HepG2 (cell line): ENCODE measurements around the gene MARCHF4. TPM values are rescaled to one million over a fixed set of nuclear protein-coding genes. Genes with fewer than 3 reads are reported as not detected.

Experiments used
- EHMT2 ChIP-seq: fragments of 200-600 bp; sonication (generic); IDR thresholded peaks from 2 replicates; pipeline ENCODE4 v1.7.0; 2017; ENCODE audit warnings: antibody characterized with exemption, low read depth, low read length, borderline replicate concordance
- KLF9 ChIP-seq: IDR thresholded peaks from 2 replicates; pipeline ENCODE4 v1.6.1; 2016; ENCODE audit warnings: low read depth
- MAFF ChIP-seq: IDR thresholded peaks from 2 replicates; pipeline ENCODE4 v1.6.1; 2011; ENCODE audit warnings: low read depth, low read length, improper control_type of control experiment
- MYNN ChIP-seq: sonication (generic); formaldehyde crosslinking; IDR thresholded peaks from 2 replicates; pipeline ENCODE4 v1.4.0; 2020; ENCODE audit warnings: mild to moderate bottlenecking, low read depth, missing genetic modification reagents
- ZNF652 ChIP-seq: IDR thresholded peaks from 2 replicates; pipeline ENCODE4 v1.6.1; 2016; ENCODE audit warnings: low read depth, borderline replicate concordance
- ZNF788 ChIP-seq: sonication (generic); formaldehyde crosslinking; IDR thresholded peaks from 2 replicates; pipeline ENCODE4 v1.5.0; 2020; ENCODE audit warnings: mild to moderate bottlenecking, missing genetic modification reagents, borderline replicate concordance
- polyA plus RNA-seq, 8 experiments: library from polyadenylated mRNA; depleted of rRNA in 3 of 8; stranded (reverse) in 7 of 8; unstranded in 1 of 8; fragments of >200 nt; fragmentation: Illumina TruSeq in 4 of 8; extraction: Trizol in 4 of 8; gene quantifications; 2 replicates each; pipeline versions ENCODE4 v1.2.1 to v1.2.3, GENCODE V29; 2011 to 2016; ENCODE audit warnings: low read depth in 4 of 8, missing spikeins in 1 of 8, mixed read lengths in 1 of 8; ENCODE audit not compliant: insufficient read depth in 1 of 8
- total RNA-seq, 5 experiments: library from RNA; depleted of rRNA; stranded (reverse); fragments of >200 nt; fragmentation: Illumina TruSeq; extraction: Trizol; gene quantifications; 2 replicates each; pipeline ENCODE4 v1.2.3, GENCODE V29; 2016; ENCODE audit warnings: low read depth in 1 of 5
- TF ChIP-seq, protein P1 (sequence below): sonication (generic); formaldehyde crosslinking; conservative IDR thresholded peaks from 2 replicates; pipeline ENCODE4 v1.4.0; 2020; ENCODE audit warnings: missing genetic modification reagents
- TF ChIP-seq, protein P2 (sequence below): sonication (generic); formaldehyde crosslinking; IDR thresholded peaks from 2 replicates; pipeline ENCODE4 v1.4.0; 2020; ENCODE audit warnings: missing genetic modification reagents
- TF ChIP-seq, protein P3 (sequence below), 2 experiments: fragments of 450-650 bp in 1 of 2; sonication (generic) in 1 of 2; formaldehyde crosslinking; IDR thresholded peaks; 2 replicates each; pipeline versions ENCODE4 v1.5.0 to v1.8.0; 2020 to 2022; ENCODE audit warnings: mild to moderate bottlenecking in 1 of 2, missing genetic modification reagents in 1 of 2
- TF ChIP-seq, protein P4 (sequence below): sonication (generic); formaldehyde crosslinking; IDR thresholded peaks from 2 replicates; pipeline ENCODE4 v1.4.0; 2020; ENCODE audit warnings: missing genetic modification reagents
- TF ChIP-seq, protein P5 (sequence below): sonication (generic); formaldehyde crosslinking; IDR thresholded peaks from 2 replicates; pipeline ENCODE4 v1.4.0; 2020; ENCODE audit warnings: missing genetic modification reagents
- TF ChIP-seq, protein P6 (sequence below): sonication (generic); formaldehyde crosslinking; IDR thresholded peaks from 2 replicates; pipeline ENCODE4 v1.4.0; 2020; ENCODE audit warnings: missing genetic modification reagents

Gene MARCHF4
- total and polyA plus RNA-seq, 2 of the 13 experiments (the other 11 are each of a cell fraction or from before 2014, with no cell fraction given) = not detected

DNA sequence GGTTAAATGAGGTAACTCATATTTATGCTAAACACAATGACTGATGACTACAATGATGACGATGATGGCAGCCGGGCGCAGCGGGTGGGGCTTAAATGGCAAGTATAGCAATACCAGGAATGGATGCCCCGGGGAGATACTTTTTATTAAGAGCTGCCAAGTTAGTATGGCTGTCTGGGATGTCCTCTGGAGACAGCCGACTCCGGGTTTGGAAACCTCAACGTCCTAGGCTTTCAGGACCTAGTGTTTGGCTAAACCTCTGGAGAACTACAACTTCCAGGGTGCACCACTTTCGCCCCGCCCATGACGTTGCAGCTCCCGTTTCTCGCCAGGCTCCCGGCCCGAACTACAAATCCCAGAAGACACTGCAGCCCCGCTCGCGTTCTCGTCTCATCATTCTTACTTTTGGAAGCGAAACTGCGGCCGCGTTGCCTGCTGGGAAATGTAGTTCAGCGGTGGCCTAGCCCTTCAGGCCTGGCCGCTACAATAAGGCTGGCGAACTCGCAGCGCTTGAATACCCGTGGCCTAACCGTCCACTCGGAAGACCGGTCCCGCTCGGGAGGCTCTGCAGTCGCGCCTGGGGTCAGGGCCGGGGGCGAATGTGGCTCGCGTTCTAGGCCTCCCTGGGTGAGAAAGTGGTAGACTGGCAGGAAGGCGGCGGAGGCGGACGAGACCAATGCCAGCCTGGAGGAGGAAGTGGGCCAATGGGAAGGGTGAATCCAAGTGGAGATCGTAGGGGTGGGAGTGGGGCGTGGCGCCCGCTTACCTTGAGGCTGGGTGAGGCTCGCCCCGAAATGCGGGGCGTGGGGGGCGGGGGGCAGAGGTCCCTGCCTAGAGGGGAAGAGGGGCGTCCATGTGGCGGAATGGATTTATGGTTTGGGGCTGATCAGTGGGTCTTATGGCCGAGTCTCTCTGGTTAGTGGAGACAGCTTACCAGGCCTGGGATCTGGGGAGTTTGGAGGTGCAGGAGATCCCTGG lies 40.0 kb upstream of the MARCHF4 start, which contains the start of gene SMARCAL1 (continued):
- TF ChIP-seq ZNF788 (CRISPR knock-in tag) (peak; percentile 89; the same call in 1 of the 2 replicates), MAFF (peak; percentile 35; the same call in 1 of the 2 replicates), KLF9 (CRISPR knock-in tag) (0 out of 2 replicates have a peak, but pooled peaks have one; percentile 45), MYNN (CRISPR knock-in tag) (no peak), ZNF652 (CRISPR knock-in tag) (no peak), EHMT2 (0 out of 2 replicates have a peak, but pooled peaks have one; percentile 29)
- TF ChIP-seq, protein P1, sequence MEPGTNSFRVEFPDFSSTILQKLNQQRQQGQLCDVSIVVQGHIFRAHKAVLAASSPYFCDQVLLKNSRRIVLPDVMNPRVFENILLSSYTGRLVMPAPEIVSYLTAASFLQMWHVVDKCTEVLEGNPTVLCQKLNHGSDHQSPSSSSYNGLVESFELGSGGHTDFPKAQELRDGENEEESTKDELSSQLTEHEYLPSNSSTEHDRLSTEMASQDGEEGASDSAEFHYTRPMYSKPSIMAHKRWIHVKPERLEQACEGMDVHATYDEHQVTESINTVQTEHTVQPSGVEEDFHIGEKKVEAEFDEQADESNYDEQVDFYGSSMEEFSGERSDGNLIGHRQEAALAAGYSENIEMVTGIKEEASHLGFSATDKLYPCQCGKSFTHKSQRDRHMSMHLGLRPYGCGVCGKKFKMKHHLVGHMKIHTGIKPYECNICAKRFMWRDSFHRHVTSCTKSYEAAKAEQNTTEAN = 0 out of 2 replicates have a peak, but pooled peaks have one; percentile 47
- TF ChIP-seq, protein P2, sequence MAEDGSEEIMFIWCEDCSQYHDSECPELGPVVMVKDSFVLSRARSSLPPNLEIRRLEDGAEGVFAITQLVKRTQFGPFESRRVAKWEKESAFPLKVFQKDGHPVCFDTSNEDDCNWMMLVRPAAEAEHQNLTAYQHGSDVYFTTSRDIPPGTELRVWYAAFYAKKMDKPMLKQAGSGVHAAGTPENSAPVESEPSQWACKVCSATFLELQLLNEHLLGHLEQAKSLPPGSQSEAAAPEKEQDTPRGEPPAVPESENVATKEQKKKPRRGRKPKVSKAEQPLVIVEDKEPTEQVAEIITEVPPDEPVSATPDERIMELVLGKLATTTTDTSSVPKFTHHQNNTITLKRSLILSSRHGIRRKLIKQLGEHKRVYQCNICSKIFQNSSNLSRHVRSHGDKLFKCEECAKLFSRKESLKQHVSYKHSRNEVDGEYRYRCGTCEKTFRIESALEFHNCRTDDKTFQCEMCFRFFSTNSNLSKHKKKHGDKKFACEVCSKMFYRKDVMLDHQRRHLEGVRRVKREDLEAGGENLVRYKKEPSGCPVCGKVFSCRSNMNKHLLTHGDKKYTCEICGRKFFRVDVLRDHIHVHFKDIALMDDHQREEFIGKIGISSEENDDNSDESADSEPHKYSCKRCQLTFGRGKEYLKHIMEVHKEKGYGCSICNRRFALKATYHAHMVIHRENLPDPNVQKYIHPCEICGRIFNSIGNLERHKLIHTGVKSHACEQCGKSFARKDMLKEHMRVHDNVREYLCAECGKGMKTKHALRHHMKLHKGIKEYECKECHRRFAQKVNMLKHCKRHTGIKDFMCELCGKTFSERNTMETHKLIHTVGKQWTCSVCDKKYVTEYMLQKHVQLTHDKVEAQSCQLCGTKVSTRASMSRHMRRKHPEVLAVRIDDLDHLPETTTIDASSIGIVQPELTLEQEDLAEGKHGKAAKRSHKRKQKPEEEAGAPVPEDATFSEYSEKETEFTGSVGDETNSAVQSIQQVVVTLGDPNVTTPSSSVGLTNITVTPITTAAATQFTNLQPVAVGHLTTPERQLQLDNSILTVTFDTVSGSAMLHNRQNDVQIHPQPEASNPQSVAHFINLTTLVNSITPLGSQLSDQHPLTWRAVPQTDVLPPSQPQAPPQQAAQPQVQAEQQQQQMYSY (CRISPR knock-in tag) = no peak
- TF ChIP-seq, protein P3, sequence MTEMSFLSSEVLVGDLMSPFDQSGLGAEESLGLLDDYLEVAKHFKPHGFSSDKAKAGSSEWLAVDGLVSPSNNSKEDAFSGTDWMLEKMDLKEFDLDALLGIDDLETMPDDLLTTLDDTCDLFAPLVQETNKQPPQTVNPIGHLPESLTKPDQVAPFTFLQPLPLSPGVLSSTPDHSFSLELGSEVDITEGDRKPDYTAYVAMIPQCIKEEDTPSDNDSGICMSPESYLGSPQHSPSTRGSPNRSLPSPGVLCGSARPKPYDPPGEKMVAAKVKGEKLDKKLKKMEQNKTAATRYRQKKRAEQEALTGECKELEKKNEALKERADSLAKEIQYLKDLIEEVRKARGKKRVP (CRISPR knock-in tag; IDR thresholded peaks at IDR 0.05) = peak in 1 of 2 experiments; percentile 60; a peak in 1 of 4 replicates
- TF ChIP-seq, protein P4, sequence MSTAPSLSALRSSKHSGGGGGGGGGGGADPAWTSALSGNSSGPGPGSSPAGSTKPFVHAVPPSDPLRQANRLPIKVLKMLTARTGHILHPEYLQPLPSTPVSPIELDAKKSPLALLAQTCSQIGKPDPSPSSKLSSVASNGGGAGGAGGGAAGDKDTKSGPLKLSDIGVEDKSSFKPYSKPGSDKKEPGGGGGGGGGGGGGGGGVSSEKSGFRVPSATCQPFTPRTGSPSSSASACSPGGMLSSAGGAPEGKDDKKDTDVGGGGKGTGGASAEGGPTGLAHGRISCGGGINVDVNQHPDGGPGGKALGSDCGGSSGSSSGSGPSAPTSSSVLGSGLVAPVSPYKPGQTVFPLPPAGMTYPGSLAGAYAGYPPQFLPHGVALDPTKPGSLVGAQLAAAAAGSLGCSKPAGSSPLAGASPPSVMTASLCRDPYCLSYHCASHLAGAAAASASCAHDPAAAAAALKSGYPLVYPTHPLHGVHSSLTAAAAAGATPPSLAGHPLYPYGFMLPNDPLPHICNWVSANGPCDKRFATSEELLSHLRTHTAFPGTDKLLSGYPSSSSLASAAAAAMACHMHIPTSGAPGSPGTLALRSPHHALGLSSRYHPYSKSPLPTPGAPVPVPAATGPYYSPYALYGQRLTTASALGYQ (CRISPR knock-in tag) = 0 out of 2 replicates have a peak, but pooled peaks have one; percentile 39
- TF ChIP-seq, protein P5, sequence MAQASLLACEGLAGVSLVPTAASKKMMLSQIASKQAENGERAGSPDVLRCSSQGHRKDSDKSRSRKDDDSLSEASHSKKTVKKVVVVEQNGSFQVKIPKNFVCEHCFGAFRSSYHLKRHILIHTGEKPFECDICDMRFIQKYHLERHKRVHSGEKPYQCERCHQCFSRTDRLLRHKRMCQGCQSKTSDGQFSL = no peak
- TF ChIP-seq, protein P6, sequence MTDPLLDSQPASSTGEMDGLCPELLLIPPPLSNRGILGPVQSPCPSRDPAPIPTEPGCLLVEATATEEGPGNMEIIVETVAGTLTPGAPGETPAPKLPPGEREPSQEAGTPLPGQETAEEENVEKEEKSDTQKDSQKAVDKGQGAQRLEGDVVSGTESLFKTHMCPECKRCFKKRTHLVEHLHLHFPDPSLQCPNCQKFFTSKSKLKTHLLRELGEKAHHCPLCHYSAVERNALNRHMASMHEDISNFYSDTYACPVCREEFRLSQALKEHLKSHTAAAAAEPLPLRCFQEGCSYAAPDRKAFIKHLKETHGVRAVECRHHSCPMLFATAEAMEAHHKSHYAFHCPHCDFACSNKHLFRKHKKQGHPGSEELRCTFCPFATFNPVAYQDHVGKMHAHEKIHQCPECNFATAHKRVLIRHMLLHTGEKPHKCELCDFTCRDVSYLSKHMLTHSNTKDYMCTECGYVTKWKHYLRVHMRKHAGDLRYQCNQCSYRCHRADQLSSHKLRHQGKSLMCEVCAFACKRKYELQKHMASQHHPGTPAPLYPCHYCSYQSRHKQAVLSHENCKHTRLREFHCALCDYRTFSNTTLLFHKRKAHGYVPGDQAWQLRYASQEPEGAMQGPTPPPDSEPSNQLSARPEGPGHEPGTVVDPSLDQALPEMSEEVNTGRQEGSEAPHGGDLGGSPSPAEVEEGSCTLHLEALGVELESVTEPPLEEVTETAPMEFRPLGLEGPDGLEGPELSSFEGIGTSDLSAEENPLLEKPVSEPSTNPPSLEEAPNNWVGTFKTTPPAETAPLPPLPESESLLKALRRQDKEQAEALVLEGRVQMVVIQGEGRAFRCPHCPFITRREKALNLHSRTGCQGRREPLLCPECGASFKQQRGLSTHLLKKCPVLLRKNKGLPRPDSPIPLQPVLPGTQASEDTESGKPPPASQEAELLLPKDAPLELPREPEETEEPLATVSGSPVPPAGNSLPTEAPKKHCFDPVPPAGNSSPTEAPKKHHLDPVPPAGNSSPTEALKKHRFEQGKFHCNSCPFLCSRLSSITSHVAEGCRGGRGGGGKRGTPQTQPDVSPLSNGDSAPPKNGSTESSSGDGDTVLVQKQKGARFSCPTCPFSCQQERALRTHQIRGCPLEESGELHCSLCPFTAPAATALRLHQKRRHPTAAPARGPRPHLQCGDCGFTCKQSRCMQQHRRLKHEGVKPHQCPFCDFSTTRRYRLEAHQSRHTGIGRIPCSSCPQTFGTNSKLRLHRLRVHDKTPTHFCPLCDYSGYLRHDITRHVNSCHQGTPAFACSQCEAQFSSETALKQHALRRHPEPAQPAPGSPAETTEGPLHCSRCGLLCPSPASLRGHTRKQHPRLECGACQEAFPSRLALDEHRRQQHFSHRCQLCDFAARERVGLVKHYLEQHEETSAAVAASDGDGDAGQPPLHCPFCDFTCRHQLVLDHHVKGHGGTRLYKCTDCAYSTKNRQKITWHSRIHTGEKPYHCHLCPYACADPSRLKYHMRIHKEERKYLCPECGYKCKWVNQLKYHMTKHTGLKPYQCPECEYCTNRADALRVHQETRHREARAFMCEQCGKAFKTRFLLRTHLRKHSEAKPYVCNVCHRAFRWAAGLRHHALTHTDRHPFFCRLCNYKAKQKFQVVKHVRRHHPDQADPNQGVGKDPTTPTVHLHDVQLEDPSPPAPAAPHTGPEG (CRISPR knock-in tag) = peak; percentile 83; the same call in 1 of the 2 replicates
